T-helper 2 cell treated with Interferon-gamma antibody and Interleukin-4, amounts not matched to agents 100 ng/mL and 5 ng/mL, for 36 hours (primary cell): ENCODE results near the gene ST3GAL4. TPM values are rescaled to one million over a fixed set of nuclear protein-coding genes. Genes with fewer than 3 reads are reported as not detected.
"Not testable (repeated sequence)": the region's sequence is repeated elsewhere in the genome, so short reads cannot be mapped to it uniquely, and the experiment has no call there.

Experiments used
- intact Hi-C: fragments of 100-400 bp; cut with micrococcal nuclease; formaldehyde crosslinking; loops from one replicate; pipeline ENCODE4 v1.15.1; 2023
- total RNA-seq: library from RNA; stranded (reverse); gene quantifications from 2 replicates; pipeline ENCODE4 v1.2.3, GENCODE V29; 2022

Gene ST3GAL4
- total RNA-seq, 1 donor from 2014 or later: 8.4 TPM

GRCh38 chr11:126362879-126363655 lies 7.6 kb downstream of the ST3GAL4 start:
- intact Hi-C loops: no loop called here

GRCh38 chr11:126363706-126364248 lies 8.3 kb downstream of the ST3GAL4 start:
- intact Hi-C loops: no loop called here

- intact Hi-C loops: not testable (repeated sequence)
These were observed 9.2 kb downstream of the ST3GAL4 start for GRCh38 chr11:126364735-126365134.

GRCh38 chr11:126365508-126365907 lies 10.0 kb downstream of the ST3GAL4 start:
- intact Hi-C loops: not testable (repeated sequence)

GRCh38 chr11:126366064-126366822 lies 10.8 kb downstream of the ST3GAL4 start:
- intact Hi-C loops: no loop called here

GRCh38 chr11:126366823-126367654 lies 11.6 kb downstream of the ST3GAL4 start:
- intact Hi-C loops: not testable (repeated sequence)

GRCh38 chr11:126367806-126368205 lies 12.3 kb downstream of the ST3GAL4 start:
- intact Hi-C loops: not testable (repeated sequence)

- intact Hi-C loops: not testable (repeated sequence)
These were observed 13.0 kb downstream of the ST3GAL4 start for GRCh38 chr11:126368336-126369119.

- intact Hi-C loops: no loop called here
These were observed 14.5 kb downstream of the ST3GAL4 start for GRCh38 chr11:126370016-126370415.

- intact Hi-C loops: no loop called here
These were observed 16.1 kb downstream of the ST3GAL4 start for GRCh38 chr11:126371595-126371994.

GRCh38 chr11:126373389-126374066 lies 18.0 kb downstream of the ST3GAL4 start:
- intact Hi-C loops: not testable (repeated sequence)

- intact Hi-C loops: not testable (repeated sequence)
These were observed 19.2 kb downstream of the ST3GAL4 start for GRCh38 chr11:126374562-126375300.

GRCh38 chr11:126375726-126376125 lies 20.2 kb downstream of the ST3GAL4 start:
- intact Hi-C loops: no loop called here

- intact Hi-C loops: no loop called here
These were observed 23.3 kb downstream of the ST3GAL4 start for GRCh38 chr11:126378763-126379162.

GRCh38 chr11:126380909-126381308 lies 25.4 kb downstream of the ST3GAL4 start:
- intact Hi-C loops: no loop called here

- intact Hi-C loops: not testable (repeated sequence)
These were observed 26.5 kb downstream of the ST3GAL4 start for GRCh38 chr11:126381960-126382359.

GRCh38 chr11:126382641-126383040 lies 27.2 kb downstream of the ST3GAL4 start:
- intact Hi-C loops: not testable (repeated sequence)

- intact Hi-C loops: no loop called here
These were observed 28.2 kb downstream of the ST3GAL4 start for GRCh38 chr11:126383339-126384335.
